Astrocyte (in vitro differentiated cells and primary cell): ENCODE measurements around the gene TARM1. TPM values are rescaled to one million over a fixed set of nuclear protein-coding genes. Genes with fewer than 3 reads are reported as not detected.

Source experiments
- DNase-seq: peaks from one replicate; pipeline ENCODE4 v3.0.0-alpha.2; 2010; ENCODE audit warnings: low read depth
- FAIRE-seq: peaks from 2 replicates; lab custom pipeline; 2011; peaks lifted over from hg19 to GRCh38; lab: Jason Lieb, UNC
- H2AFZ ChIP-seq: 2 replicates; pipeline ENCODE4 v1.6.0; 2012; ENCODE audit warnings: low read depth, low read length, inconsistent platforms
- H3K27ac ChIP-seq: 2 replicates; pipeline ENCODE4 v1.5.1; 2011; ENCODE audit warnings: low read depth, low read length, inconsistent platforms
- H3K27me3 ChIP-seq: 2 replicates; pipeline ENCODE4 v1.6.0; 2011; ENCODE audit warnings: low read length, inconsistent platforms; ENCODE audit not compliant: insufficient read depth
- H3K36me3 ChIP-seq: 2 replicates; pipeline ENCODE4 v1.5.1; 2011; ENCODE audit warnings: low read length, inconsistent platforms; ENCODE audit not compliant: insufficient read depth
- H3K4me1 ChIP-seq: 2 replicates; pipeline ENCODE4 v1.5.1; 2011; ENCODE audit warnings: low read length, inconsistent platforms; ENCODE audit not compliant: insufficient read depth
- H3K4me2 ChIP-seq: 2 replicates; pipeline ENCODE4 v1.6.0; 2012; ENCODE audit warnings: low read length, inconsistent platforms
- H3K4me3 ChIP-seq: 2 replicates; pipeline ENCODE4 v1.5.1; 2011; ENCODE audit warnings: low read depth, mild to moderate bottlenecking, low read length, inconsistent platforms; ENCODE audit not compliant: insufficient read depth
- H3K79me2 ChIP-seq: 2 replicates; pipeline ENCODE4 v1.6.0; 2012; ENCODE audit warnings: mild to moderate bottlenecking, low read length, inconsistent platforms; ENCODE audit not compliant: insufficient read depth
- H3K9ac ChIP-seq: 2 replicates; pipeline ENCODE4 v1.6.0; 2012; ENCODE audit warnings: mild to moderate bottlenecking, low read length, inconsistent platforms
- H3K9me3 ChIP-seq: 2 replicates; pipeline ENCODE4 v1.5.1; 2012; ENCODE audit warnings: low read depth, mild to moderate bottlenecking, low read length, inconsistent platforms; ENCODE audit not compliant: insufficient read depth
- H4K20me1 ChIP-seq: 2 replicates; pipeline ENCODE4 v1.6.0; 2012; ENCODE audit warnings: low read length, inconsistent platforms; ENCODE audit not compliant: insufficient read depth
- H3K27ac Mint-ChIP-seq: one replicate; pipeline ENCODE4 v1.8.0; 2021; ENCODE audit warnings: mild to moderate bottlenecking, mixed read lengths; ENCODE audit not compliant: unreplicated experiment
- H3K27me3 Mint-ChIP-seq: one replicate; pipeline ENCODE4 v1.8.0; 2021; ENCODE audit warnings: low read depth, mixed read lengths; ENCODE audit not compliant: unreplicated experiment
- H3K36me3 Mint-ChIP-seq: one replicate; pipeline ENCODE4 v1.8.0; 2021; ENCODE audit warnings: low read depth, mixed read lengths; ENCODE audit not compliant: unreplicated experiment
- H3K4me1 Mint-ChIP-seq: one replicate; pipeline ENCODE4 v1.8.0; 2021; ENCODE audit warnings: low read depth, mixed read lengths; ENCODE audit not compliant: unreplicated experiment
- H3K4me3 Mint-ChIP-seq: one replicate; pipeline ENCODE4 v1.8.0; 2021; ENCODE audit warnings: mild to moderate bottlenecking, moderate library complexity, mixed read lengths; ENCODE audit not compliant: unreplicated experiment
- H3K9me3 Mint-ChIP-seq: one replicate; pipeline ENCODE4 v1.8.0; 2021; ENCODE audit warnings: mild to moderate bottlenecking, mixed read lengths; ENCODE audit not compliant: unreplicated experiment
- EZH2 ChIP-seq: IDR thresholded peaks from 2 replicates; pipeline ENCODE4 v1.6.1; 2012; ENCODE audit warnings: mild to moderate bottlenecking, low read length, inconsistent platforms; ENCODE audit not compliant: insufficient read depth
- total RNA-seq: library from RNA; stranded (reverse); gene quantifications from 2 replicates; pipeline ENCODE4 v1.2.1, GENCODE V29; 2021
- TF ChIP-seq, protein P1 (sequence below): IDR thresholded peaks from 2 replicates; pipeline ENCODE4 v1.5.1; 2011; ENCODE audit warnings: low read depth, mild to moderate bottlenecking, inconsistent platforms, low read length, moderate library complexity; ENCODE audit not compliant: insufficient read depth

TARM1 gene
- total RNA-seq, 1 donor from 2014 or later: not detected

DNA sequence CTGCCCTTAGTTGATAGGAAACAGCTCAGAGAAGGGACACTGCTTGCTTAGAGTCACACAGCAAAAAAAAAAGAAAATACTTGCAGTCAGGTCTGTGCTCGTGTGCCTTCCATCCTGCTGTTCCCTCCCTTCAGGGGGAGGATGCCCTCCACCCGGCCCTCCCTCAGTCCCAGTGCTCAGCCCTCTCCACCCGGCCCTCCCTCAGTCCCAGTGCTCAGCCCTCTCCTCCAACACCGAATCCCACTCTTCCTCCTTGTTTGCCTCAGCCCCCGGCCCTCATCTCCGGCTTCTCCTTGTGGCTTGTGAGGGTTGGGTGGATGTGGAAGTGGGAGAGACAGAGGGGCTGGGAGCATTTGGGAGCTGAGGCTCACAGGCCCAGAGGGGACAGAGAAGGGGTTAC lies 28.5 kb upstream of the TARM1 start:
- no peak overlapping the region for H3K4me3 ChIP-seq
- TF ChIP-seq EZH2: no peak
- TF ChIP-seq, protein P1, sequence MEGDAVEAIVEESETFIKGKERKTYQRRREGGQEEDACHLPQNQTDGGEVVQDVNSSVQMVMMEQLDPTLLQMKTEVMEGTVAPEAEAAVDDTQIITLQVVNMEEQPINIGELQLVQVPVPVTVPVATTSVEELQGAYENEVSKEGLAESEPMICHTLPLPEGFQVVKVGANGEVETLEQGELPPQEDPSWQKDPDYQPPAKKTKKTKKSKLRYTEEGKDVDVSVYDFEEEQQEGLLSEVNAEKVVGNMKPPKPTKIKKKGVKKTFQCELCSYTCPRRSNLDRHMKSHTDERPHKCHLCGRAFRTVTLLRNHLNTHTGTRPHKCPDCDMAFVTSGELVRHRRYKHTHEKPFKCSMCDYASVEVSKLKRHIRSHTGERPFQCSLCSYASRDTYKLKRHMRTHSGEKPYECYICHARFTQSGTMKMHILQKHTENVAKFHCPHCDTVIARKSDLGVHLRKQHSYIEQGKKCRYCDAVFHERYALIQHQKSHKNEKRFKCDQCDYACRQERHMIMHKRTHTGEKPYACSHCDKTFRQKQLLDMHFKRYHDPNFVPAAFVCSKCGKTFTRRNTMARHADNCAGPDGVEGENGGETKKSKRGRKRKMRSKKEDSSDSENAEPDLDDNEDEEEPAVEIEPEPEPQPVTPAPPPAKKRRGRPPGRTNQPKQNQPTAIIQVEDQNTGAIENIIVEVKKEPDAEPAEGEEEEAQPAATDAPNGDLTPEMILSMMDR: no peak
- H3K36me3 ChIP-seq: peaks cover 5% of the 10 kb centered on the region
- no peaks in the 10 kb centered on the region for H3K9me3 Mint-ChIP-seq
- FAIRE-seq (no peak), DNase-seq (no peak)
- H3K27me3 Mint-ChIP-seq: no peaks in the 10 kb centered on the region
- peaks cover 30% of the 10 kb centered on the region for H3K79me2 ChIP-seq
- no peak overlapping the region for H2AFZ ChIP-seq
- H4K20me1 ChIP-seq: peaks cover 15% of the 10 kb centered on the region
- no peaks in the 10 kb centered on the region for H3K4me1 Mint-ChIP-seq
- no peak overlapping the region for H3K27ac Mint-ChIP-seq
- H3K9ac ChIP-seq: no peak overlapping the region
- H3K36me3 Mint-ChIP-seq: peaks cover 19% of the 10 kb centered on the region
- no peak overlapping the region for H3K4me2 ChIP-seq
- H3K27ac ChIP-seq: no peak overlapping the region
- H3K4me1 ChIP-seq: peaks cover 7% of the 10 kb centered on the region
- no peaks in the 10 kb centered on the region for H3K27me3 ChIP-seq
- no peaks in the 10 kb centered on the region for H3K9me3 ChIP-seq
- no peak overlapping the region for H3K4me3 Mint-ChIP-seq

DNA sequence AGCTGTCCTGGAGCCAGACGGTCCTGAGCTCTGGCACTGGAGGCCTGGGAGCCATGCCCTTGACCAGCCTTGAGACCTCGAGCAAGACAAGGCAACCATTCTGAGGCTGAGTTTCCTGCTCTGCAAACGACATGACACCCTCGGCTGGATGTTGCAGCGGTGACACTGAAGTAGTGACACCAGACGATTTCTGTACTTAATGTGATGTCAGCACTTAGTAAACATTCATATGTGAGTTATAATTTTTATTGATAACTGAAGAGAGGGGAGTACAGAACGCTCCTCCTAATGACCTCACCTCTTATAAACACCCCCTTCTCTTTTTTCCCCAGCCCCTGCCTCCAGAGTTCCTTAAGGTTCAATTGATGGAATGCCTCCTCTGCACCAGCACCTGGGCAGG lies 27.3 kb upstream of the TARM1 start:
- H4K20me1 ChIP-seq: peaks cover 15% of the 10 kb centered on the region
- peaks cover 16% of the 10 kb centered on the region for H3K36me3 Mint-ChIP-seq
- H3K9me3 Mint-ChIP-seq: no peaks in the 10 kb centered on the region
- H3K36me3 ChIP-seq: peaks cover 5% of the 10 kb centered on the region
- no peak overlapping the region for H3K27ac Mint-ChIP-seq
- FAIRE-seq (no peak), DNase-seq (no peak)
- H3K27ac ChIP-seq: no peak overlapping the region
- no peak overlapping the region for H2AFZ ChIP-seq
- H3K9me3 ChIP-seq: no peaks in the 10 kb centered on the region
- H3K4me1 ChIP-seq: no peaks in the 10 kb centered on the region
- H3K4me3 Mint-ChIP-seq: no peak overlapping the region
- no peak overlapping the region for H3K9ac ChIP-seq
- TF ChIP-seq, protein P1: no peak
- no peak for TF ChIP-seq EZH2
- H3K4me1 Mint-ChIP-seq: no peaks in the 10 kb centered on the region
- H3K79me2 ChIP-seq: peaks cover 26% of the 10 kb centered on the region
- no peak overlapping the region for H3K4me2 ChIP-seq
- no peak overlapping the region for H3K4me3 ChIP-seq
- H3K27me3 Mint-ChIP-seq: no peaks in the 10 kb centered on the region
- no peaks in the 10 kb centered on the region for H3K27me3 ChIP-seq

DNA sequence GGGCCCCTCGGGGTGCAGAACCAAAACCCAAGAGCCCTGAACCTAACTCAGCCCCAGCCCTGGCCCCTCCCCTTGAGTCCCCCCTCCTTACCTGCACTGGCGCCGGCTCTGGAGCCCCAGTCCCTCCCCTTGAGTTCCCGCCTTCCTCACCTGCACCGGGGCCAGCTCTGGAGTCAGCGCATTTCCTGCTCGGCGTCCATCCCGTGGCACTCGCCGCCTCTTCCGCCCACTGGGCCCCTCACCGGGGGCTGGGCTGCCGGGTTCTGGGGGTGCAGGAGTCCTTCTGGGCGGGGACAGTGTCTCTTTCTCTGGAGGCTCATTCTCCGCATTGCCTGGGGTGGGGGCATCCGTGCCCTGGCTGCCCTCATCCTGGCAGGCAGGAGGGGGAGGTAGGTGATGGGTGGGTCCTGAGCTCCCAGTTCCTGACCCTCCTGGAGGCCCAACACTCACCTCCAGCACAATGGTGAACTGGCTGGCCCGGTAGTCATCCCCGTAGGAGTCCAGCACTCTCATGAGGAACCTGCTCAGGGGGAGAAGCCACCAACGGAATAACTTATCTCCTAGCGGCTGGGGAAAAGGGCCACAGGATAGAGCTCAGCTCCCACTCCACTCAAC lies 26.8 kb upstream of the TARM1 start:
- no peak for DNase-seq
- H3K4me1 ChIP-seq: no peaks in the 10 kb centered on the region
- no peak for FAIRE-seq
- peaks cover 26% of the 10 kb centered on the region for H3K79me2 ChIP-seq
- Mint-ChIP-seq H3K27me3 (no peaks in the 10 kb centered on the region), H3K4me3 (no peak overlapping the region), H3K4me1 (no peaks in the 10 kb centered on the region), H3K27ac (no peak overlapping the region), H3K36me3 (peaks cover 17% of the 10 kb centered on the region), H3K9me3 (no peaks in the 10 kb centered on the region)
- H3K9ac ChIP-seq: no peak overlapping the region
- H3K36me3 ChIP-seq: peaks cover 5% of the 10 kb centered on the region
- no peak for TF ChIP-seq EZH2
- TF ChIP-seq, protein P1: no peak
- H2AFZ ChIP-seq: no peak overlapping the region
- H3K27me3 ChIP-seq: no peaks in the 10 kb centered on the region
- no peak overlapping the region for H3K4me2 ChIP-seq
- no peak overlapping the region for H3K4me3 ChIP-seq
- H3K9me3 ChIP-seq: no peaks in the 10 kb centered on the region
- H4K20me1 ChIP-seq: peaks cover 15% of the 10 kb centered on the region
- no peak overlapping the region for H3K27ac ChIP-seq
